HUES6 (cell line): Measurements from ENCODE around the gene FBXL14.

ENCODE experiments used
- H3K27ac ChIP-seq: 2 replicates; pipeline ENCODE4 v1.7.0; 2013; ENCODE audit warnings: low read depth, mild to moderate bottlenecking, low read length, inconsistent platforms
- H3K27me3 ChIP-seq: 2 replicates; pipeline ENCODE4 v1.6.1; 2013; ENCODE audit warnings: low read length; ENCODE audit not compliant: control insufficient read depth, insufficient read depth
- H3K36me3 ChIP-seq: 2 replicates; pipeline ENCODE4 v1.6.1; 2013; ENCODE audit warnings: low read length; ENCODE audit not compliant: control insufficient read depth, insufficient read depth
- H3K4me1 ChIP-seq: 2 replicates; pipeline ENCODE4 v1.6.1; 2013; ENCODE audit warnings: low read length; ENCODE audit not compliant: control insufficient read depth, insufficient read depth
- H3K4me3 ChIP-seq: 2 replicates; pipeline ENCODE4 v1.5.1; 2013; ENCODE audit warnings: low read depth, low read length
- H3K9ac ChIP-seq: one replicate; pipeline ENCODE4 v1.6.1; 2013; ENCODE audit warnings: mild to moderate bottlenecking, low read length
- H3K9me3 ChIP-seq: 2 replicates; pipeline ENCODE4 v1.6.1; 2013; ENCODE audit warnings: low read depth, low read length; ENCODE audit not compliant: control insufficient read depth, insufficient read depth

Gene FBXL14

DNA sequence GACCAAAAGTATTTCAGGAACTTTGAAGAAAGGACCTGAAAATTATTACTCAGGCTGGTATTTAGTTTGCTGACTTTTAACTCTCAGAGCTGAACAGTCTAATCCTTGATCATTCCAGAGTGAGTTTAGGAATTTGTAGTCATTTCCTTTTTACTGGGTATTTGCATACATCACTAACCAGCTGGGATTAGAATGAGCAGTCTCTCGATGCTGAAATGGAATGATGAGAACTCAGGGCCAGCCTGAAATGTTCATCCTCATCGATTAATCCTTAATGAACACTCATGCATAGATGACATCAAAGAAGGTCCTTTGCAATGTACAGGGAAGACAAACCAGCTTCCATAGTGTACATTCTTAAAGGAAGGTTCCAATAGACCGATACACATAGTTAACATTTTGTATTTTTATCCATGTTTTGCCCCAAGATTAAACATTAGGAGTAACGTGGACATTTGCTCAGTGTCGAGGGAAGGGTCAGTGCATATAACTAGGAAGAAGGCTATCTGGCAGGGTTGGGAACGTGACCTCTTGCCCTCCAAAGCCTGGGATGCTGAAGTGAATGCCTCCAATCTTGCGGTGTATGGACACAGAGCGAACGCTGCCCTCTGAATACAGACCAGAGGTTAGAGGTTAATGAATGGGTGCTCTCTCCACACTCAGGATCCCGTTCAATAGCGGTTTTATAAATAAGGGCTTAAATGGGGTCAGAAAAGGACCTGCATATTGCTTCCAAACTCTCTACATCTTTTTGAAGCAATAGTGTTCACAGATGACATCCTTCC lies 14.5 kb downstream of the FBXL14 start:
- no peak overlapping the region for H3K27ac ChIP-seq
- no peak overlapping the region for H3K4me3 ChIP-seq
- H3K9me3 ChIP-seq, result no peaks in the 10 kb centered on the region
- peaks cover 6% of the 10 kb centered on the region; the same call in 1 of the 2 replicates for H3K4me1 ChIP-seq
- peaks cover 7% of the 10 kb centered on the region; the same call in 1 of the 2 replicates for H3K27me3 ChIP-seq
- H3K9ac ChIP-seq, result no peak overlapping the region
- no peaks in the 10 kb centered on the region for H3K36me3 ChIP-seq

DNA sequence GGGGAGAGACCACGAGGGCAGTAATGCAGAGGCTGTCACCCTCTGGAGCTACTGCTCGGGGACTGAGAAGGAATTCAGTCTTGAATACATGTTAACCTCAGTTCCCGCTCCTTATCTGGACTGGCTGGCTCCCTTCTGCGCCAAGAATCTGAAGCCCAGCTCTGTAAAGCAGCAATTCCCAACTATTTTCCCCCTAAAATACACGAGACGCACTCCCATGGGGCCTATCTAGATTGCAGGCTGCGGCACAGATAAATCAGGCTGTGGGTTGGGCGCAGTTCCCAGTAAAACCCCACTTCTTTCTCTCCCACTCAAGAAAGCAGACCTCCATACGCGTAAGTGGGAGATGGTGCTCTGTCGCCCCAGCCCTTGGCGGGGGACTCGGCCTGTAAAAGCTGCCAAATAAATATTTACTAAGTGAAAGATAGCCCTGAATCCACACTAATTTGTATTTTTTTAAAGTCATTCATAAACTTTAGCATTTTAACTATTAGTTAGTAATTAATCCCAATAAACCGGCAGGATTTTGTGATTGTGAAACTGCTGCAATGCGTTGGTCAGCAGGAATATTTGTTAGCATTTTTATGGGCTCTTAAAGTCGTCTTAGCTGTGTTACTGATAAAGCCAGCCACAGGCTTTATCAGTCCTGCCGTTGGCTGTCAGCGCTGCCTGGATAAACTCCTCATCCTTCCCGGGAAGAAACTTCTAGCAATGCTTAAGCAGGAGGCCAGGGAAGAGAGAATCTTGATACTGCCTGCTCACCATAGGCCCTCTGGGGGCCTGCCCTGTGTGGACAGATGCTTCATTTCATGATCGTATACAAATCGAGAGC lies 17.8 kb downstream of the FBXL14 start:
- H3K9me3 ChIP-seq, result no peaks in the 10 kb centered on the region
- no peak overlapping the region for H3K9ac ChIP-seq
- no peaks in the 10 kb centered on the region for H3K36me3 ChIP-seq
- peaks cover 6% of the 10 kb centered on the region; the same call in 1 of the 2 replicates for H3K4me1 ChIP-seq
- H3K27me3 ChIP-seq, result no peaks in the 10 kb centered on the region
- no peak overlapping the region for H3K4me3 ChIP-seq
- no peak overlapping the region for H3K27ac ChIP-seq

DNA sequence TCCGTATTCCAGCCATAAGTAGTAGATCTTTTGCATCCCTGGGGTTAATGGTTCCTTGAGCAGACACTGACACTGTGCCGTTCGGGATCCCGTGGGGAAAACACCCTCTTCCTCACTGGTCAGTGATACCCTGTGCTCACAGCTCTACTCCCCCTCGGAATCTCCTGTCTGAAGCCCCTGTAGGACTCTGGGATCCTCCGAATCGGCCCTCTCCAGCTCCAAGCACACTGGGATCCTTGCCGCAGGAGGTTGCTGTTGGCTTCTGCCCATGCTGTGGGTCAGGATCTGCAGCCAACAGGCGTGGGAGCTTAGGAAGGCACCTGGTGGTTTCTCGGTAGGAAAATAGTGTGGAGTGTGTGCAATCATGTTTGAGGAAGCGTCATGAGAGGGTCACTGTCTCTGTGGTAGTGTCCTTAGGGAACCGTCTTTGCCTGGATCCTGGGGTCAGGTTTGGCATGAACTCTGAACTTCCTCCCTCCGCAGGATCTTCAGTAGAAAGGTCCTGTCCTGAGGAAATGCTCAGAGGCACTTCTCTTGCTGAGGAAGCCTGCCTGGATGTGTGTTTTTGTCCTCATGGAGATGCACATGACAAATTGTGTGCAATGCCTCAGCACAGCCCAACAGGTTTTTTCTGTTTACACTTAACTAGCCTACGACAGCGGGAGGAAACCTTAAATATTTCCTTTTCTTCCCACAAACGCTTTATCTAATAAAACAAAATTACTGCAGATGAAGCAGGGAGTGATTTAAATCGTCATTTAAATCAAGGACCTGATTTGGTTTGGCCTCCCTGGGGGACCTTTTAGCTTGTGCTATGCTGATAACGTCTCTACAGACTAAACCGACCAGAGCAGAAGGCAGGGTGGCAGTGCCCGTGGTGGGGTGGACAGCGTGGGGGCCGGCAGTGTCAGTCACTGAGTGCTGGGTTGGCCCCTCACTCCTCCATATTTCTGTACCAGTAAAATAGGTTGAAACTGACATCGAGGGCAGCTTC lies 18.7 kb downstream of the FBXL14 start:
- Histone ChIP-seq H3K4me3 (no peak overlapping the region), H3K4me1 (peaks cover 6% of the 10 kb centered on the region; the same call in 1 of the 2 replicates), H3K27ac (no peak overlapping the region), H3K36me3 (no peaks in the 10 kb centered on the region), H3K27me3 (no peaks in the 10 kb centered on the region), H3K9me3 (no peaks in the 10 kb centered on the region), H3K9ac (no peak overlapping the region)

DNA sequence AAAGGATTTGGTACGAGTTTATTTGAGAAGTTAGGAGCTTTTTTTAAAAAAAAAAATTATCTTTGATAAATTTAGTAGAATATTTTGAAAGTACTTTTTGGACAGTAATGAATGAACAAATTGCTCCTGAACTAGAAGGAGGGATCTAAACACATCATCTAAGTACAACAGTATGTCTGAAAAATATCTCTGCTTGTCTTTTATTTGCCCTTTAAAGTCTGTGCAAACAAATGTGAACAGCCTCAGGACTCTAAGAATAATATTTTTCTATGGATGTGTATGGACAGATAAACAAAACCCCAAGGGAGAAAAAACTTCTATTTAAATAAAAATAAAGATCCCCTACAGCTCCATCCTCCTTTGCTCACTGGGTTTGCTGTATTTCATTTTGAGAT lies 19.5 kb downstream of the FBXL14 start:
- H3K4me3 ChIP-seq, result no peak overlapping the region
- H3K27me3 ChIP-seq, result no peaks in the 10 kb centered on the region
- H3K9me3 ChIP-seq, result no peaks in the 10 kb centered on the region
- no peak overlapping the region for H3K9ac ChIP-seq
- H3K36me3 ChIP-seq, result no peaks in the 10 kb centered on the region
- H3K4me1 ChIP-seq, result peaks cover 6% of the 10 kb centered on the region; the same call in 1 of the 2 replicates
- no peak overlapping the region for H3K27ac ChIP-seq

DNA sequence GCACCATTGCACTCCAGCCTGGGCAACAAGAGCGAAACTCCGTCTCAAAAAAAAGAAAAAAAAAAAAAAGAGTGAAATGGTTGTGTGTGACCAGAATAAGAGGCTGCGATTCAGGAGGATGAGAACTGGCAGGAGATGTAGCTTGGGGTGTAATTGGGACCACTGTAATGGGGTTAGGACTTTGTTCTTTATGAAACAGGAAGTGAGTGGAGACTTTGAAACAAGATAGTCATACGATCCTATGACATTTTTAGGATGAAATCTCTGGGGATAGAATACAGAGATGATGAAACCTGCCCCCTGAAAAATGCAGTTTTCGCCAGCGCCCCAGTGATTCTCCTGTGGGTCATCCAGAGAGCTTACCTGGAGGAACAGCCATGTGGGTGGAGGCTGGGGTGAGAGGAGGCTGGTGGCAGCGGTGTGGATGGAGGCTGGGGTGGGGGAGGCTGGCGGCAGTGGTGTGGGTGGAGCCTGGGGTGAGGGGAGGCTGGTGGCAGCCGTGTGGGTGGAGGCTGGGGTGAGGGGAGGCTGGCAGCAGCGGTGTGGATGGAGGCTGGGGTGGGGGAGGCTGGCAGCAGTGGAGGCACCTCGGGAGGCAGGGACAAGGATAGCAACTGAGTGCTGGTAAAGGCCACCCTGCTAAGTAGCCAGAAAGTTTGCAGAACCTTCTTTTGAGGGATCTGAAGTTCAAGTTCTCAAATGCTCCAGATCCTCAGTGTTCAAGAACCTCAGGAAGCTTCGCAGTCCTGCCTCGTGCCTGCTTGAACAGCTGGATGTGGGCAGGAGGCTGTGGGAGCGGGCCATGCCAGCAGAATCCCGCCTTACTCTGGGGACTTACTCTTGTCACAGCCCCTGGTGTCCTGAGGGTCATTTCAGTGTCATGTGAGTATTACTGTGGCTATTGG lies 20.2 kb downstream of the FBXL14 start:
- Histone ChIP-seq H3K36me3 (no peaks in the 10 kb centered on the region), H3K4me3 (no peak overlapping the region), H3K4me1 (peaks cover 6% of the 10 kb centered on the region; the same call in 1 of the 2 replicates), H3K27ac (no peak overlapping the region), H3K9me3 (no peaks in the 10 kb centered on the region), H3K9ac (no peak overlapping the region), H3K27me3 (no peaks in the 10 kb centered on the region)

DNA sequence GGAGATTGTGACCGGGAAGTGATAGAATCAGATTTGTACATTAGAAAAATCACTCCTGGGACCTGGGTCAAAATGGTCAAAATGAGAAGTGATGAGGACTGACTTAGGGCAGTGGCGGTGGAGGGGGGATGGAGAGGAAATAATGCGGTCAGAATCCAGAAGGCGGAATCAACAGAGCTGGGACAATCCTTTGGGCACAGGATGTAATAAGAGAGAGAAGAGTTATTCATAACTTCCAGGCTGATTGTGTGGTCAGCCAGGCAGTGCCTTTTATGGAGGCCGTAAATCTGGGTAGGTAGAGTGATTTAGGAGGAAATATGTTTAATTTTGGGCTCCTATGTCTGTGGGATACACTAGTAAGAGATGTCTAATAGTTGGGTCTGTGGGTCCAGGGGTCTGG lies 21.6 kb downstream of the FBXL14 start:
- Histone ChIP-seq H3K9ac (no peak overlapping the region), H3K36me3 (no peaks in the 10 kb centered on the region), H3K4me1 (peaks cover 6% of the 10 kb centered on the region; the same call in 1 of the 2 replicates), H3K27me3 (peaks cover under 1% of the 10 kb centered on the region; the same call in 1 of the 2 replicates), H3K9me3 (no peaks in the 10 kb centered on the region), H3K27ac (no peak overlapping the region), H3K4me3 (no peak overlapping the region)

DNA sequence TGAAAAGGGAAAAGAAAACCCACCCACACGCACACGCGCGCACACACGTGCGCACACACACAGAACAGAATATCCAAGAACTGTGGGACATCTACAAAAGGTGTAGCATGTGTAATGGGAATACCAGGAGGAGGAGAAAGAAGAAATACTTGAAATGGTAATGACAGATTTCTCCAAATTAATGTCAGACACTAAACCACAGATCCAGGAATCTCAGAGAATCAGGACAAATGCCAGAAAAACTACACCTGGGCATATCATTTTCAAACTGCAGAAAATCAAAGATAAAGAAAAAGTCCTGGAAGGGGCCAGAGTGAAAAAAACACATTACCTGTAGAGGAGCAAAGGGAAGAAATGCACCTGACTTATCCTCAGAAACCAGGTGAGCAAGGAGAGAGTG lies 26.5 kb downstream of the FBXL14 start:
- no peaks in the 10 kb centered on the region for H3K9me3 ChIP-seq
- H3K4me1 ChIP-seq, result peaks cover 7% of the 10 kb centered on the region; the same call in 1 of the 2 replicates
- no peaks in the 10 kb centered on the region for H3K36me3 ChIP-seq
- H3K27me3 ChIP-seq, result peaks cover 3% of the 10 kb centered on the region; the same call in 1 of the 2 replicates
- no peak overlapping the region for H3K4me3 ChIP-seq
- H3K9ac ChIP-seq, result no peak overlapping the region
- no peak overlapping the region for H3K27ac ChIP-seq

DNA sequence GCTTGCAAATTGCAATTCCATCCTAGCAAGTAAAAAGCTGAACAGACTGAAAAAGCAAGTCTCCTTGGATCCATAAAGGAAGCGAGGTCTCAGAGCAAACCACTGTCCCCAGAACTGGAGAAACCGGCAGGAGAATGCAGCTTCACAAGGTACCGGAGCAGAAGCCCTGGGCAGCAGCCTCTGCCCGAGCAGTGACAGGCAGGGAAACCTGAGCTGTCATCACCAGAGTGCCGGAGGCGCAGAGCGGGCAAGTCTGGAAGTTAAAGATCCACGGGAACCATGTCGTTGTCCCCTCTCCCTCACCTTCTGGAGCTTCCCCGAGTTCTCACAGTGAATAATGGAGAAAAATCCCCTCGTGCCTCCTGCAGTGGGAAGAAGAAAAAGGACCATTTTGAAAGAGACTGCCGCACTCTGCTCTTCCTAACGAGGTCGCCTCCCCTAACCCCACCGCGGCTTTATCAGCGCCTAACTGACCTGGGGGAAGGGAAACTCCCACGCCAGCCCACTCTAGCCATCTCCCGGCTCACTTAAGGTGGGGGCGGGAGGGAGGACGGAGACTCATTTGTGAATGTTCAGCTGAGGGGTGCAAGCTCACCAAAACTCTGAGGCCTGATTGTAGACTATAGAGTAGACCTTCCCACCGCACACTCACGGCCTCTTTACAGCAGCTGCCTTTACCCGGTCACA lies 27.8 kb downstream of the FBXL14 start:
- Histone ChIP-seq H3K4me1 (peaks cover 7% of the 10 kb centered on the region; the same call in 1 of the 2 replicates), H3K27ac (no peak overlapping the region), H3K9me3 (no peaks in the 10 kb centered on the region), H3K27me3 (peaks cover 3% of the 10 kb centered on the region; the same call in 1 of the 2 replicates), H3K36me3 (no peaks in the 10 kb centered on the region), H3K4me3 (no peak overlapping the region; the same call in 1 of the 2 replicates), H3K9ac (no peak overlapping the region)

DNA sequence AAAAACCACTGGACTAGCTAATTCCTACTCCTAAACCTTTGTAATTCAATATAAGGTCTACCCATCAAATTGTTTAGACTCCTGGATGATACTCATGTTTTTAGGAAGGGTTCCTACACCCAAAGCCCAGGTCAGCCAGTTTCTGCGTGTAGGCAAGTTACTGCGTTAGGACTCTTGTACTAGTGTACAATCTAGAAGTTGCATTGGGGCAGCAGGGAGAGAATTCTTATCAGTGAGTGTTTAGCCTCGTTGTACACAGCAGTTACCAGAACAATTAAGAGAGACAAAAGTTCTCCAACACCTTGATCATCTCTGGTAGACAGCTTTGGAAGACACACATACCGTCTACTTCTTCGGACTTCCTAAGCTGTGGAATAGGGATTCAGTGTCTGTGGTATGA lies 29.2 kb downstream of the FBXL14 start:
- H3K9ac ChIP-seq, result no peak overlapping the region
- peaks cover 7% of the 10 kb centered on the region; the same call in 1 of the 2 replicates for H3K4me1 ChIP-seq
- H3K4me3 ChIP-seq, result no peak overlapping the region
- no peak overlapping the region for H3K27ac ChIP-seq
- H3K9me3 ChIP-seq, result no peaks in the 10 kb centered on the region
- H3K27me3 ChIP-seq, result peaks cover 3% of the 10 kb centered on the region; the same call in 1 of the 2 replicates
- H3K36me3 ChIP-seq, result no peaks in the 10 kb centered on the region
